ENCODE results near the gene SIRT5. TPM values are rescaled to one million over a fixed set of nuclear protein-coding genes. Genes with fewer than 3 reads are reported as not detected.

SIRT5 gene
- total and polyA plus RNA-seq, 2 donors (not counting 1 experiment from before 2014, with no cell fraction given), result 8.1 to 16.3 TPM

DNA sequence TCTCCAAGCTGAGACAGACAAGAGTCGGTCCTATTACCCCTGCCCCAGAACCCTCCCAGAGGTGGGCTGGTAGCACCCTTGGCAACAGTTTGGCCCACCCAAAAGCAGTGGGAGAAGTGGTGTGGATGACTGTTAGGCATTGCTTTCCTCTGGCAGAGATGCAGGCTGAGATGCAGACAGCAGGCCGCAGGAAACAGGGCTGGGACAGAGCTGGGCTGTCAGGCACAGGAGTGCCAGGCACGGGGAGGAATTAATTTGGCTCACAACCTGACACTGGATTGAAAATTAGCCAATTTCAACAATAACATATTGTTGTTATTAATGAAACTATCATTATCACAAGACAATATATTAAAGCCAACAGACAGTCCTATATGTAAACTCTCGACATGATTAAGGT, 15.7 kb upstream of the SIRT5 start:
- Histone ChIP-seq H4K20me1 (ENCODE audit: control insufficient read depth, insufficient read depth, low read length, poor library complexity, severe bottlenecking) (no peaks in the 10 kb centered on the region), H3K9me3 (ENCODE audit: control extremely low read depth in 1 of 3, control insufficient read depth in 2 of 3, insufficient read depth in 1 of 3, low read length in 2 of 3) (no peaks in the 10 kb centered on the region), H2AFZ (ENCODE audit: insufficient read depth, low read depth, low read length, poor library complexity, severe bottlenecking) (no peak overlapping the region), H3K36me3 (replicated peaks in 1 of 2; ENCODE audit: control extremely low read depth in 1 of 2, control insufficient read depth in 1 of 2, extremely low read depth in 1 of 2, insufficient read depth in 2 of 2, low read length in 1 of 2) (no peaks in the 10 kb centered on the region), H3K9ac (ENCODE audit: low read length) (no peak overlapping the region), H3K4me3 (ENCODE audit: control extremely low read depth in 1 of 5, extremely low read depth in 1 of 5, insufficient read depth in 1 of 5, low read depth in 2 of 5, low read length in 4 of 5) (no peak overlapping the region), H3K79me2 (ENCODE audit: control insufficient read depth, insufficient read depth, low read length) (no peaks in the 10 kb centered on the region), H3K27ac (ENCODE audit: low read length in 2 of 2) (no peak overlapping the region), H3K27me3 (replicated peaks in 1 of 4; ENCODE audit: control extremely low read depth in 1 of 4, control insufficient read depth in 3 of 4, insufficient read depth in 4 of 4, low read length in 3 of 4) (no peaks in the 10 kb centered on the region), H3K4me2 (replicated peaks; ENCODE audit: low read depth, low read length, poor library complexity, severe bottlenecking) (no peak overlapping the region), H3K4me1 (ENCODE audit: control insufficient read depth in 2 of 2, insufficient read depth in 2 of 2, low read length in 2 of 2) (no peaks in the 10 kb centered on the region)
- ATAC-seq (ENCODE audit: low read depth) (no peak), DNase-seq (no peak)
- 78% methylated on average over 1 of the region's 4 CpGs for WGBS (ENCODE audit: insufficient coverage)
- no peaks in the 10 kb centered on the region for H3K9me3 Mint-ChIP-seq (ENCODE audit: insufficient read depth)
- no peaks in the 10 kb centered on the region for H3K4me1 Mint-ChIP-seq
- ChIA-PET CTCF (interaction anchor here (1.5 to 4.1 kb wide), 2 partner anchors 9 to 15 kb away, joined by 3 to 19 read pairs; partner anchors contain the start of gene SIRT5), POLR2A (no interaction called here)
- no peak overlapping the region for H3K27ac Mint-ChIP-seq
- H3K27me3 Mint-ChIP-seq, result no peaks in the 10 kb centered on the region
- intact Hi-C loops (cut with micrococcal nuclease), result no loop called here
- no peak for TF ChIP-seq EZH2 (IDR thresholded peaks at IDR 0.05; ENCODE audit: borderline replicate concordance, insufficient read depth, low read depth, low read length, poor library complexity, severe bottlenecking)
- TF ChIP-seq, protein P1, sequence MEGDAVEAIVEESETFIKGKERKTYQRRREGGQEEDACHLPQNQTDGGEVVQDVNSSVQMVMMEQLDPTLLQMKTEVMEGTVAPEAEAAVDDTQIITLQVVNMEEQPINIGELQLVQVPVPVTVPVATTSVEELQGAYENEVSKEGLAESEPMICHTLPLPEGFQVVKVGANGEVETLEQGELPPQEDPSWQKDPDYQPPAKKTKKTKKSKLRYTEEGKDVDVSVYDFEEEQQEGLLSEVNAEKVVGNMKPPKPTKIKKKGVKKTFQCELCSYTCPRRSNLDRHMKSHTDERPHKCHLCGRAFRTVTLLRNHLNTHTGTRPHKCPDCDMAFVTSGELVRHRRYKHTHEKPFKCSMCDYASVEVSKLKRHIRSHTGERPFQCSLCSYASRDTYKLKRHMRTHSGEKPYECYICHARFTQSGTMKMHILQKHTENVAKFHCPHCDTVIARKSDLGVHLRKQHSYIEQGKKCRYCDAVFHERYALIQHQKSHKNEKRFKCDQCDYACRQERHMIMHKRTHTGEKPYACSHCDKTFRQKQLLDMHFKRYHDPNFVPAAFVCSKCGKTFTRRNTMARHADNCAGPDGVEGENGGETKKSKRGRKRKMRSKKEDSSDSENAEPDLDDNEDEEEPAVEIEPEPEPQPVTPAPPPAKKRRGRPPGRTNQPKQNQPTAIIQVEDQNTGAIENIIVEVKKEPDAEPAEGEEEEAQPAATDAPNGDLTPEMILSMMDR (IDR thresholded peaks at IDR 0.05), result no peak
- no peak overlapping the region for H3K4me3 Mint-ChIP-seq

DNA sequence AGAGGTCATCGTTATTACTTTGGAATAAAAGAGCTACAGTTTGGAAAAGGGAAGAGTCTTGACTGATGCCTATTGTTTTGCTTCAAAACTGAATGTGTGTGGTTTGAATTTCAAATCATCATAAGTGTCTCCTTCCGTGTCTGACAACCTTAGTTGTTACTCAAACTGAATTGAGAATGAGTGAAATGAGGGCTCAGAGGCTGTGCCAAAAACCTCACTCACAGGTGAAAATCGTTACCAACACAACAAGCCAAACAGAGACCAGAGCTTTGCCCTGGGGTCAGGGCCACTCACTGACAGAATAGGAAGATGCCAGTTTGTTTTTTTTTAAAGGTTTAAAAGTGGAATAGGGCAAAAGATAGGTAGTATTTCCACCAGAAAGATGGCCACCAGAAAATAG, 15.2 kb upstream of the SIRT5 start:
- H3K27me3 Mint-ChIP-seq, result peaks cover 2% of the 10 kb centered on the region
- CTCF ChIA-PET, result interaction anchor here (1.5 to 4.1 kb wide), 2 partner anchors 8 to 15 kb away, joined by 3 to 19 read pairs; partner anchors contain the start of gene SIRT5
- no peaks in the 10 kb centered on the region for H3K9me3 ChIP-seq (ENCODE audit: control extremely low read depth in 1 of 3, control insufficient read depth in 2 of 3, insufficient read depth in 1 of 3, low read length in 2 of 3)
- no peaks in the 10 kb centered on the region for H3K79me2 ChIP-seq (ENCODE audit: control insufficient read depth, insufficient read depth, low read length)
- H2AFZ ChIP-seq (ENCODE audit: insufficient read depth, low read depth, low read length, poor library complexity, severe bottlenecking), result no peak overlapping the region
- 80% methylated on average over 1 of the region's 3 CpGs for WGBS (ENCODE audit: insufficient coverage)
- H3K4me3 ChIP-seq (ENCODE audit: control extremely low read depth in 1 of 5, extremely low read depth in 1 of 5, insufficient read depth in 1 of 5, low read depth in 2 of 5, low read length in 4 of 5), result no peak overlapping the region
- POLR2A ChIA-PET, result no interaction called here
- DNase-seq (no peak), ATAC-seq (ENCODE audit: low read depth) (no peak)
- H3K27ac Mint-ChIP-seq, result no peak overlapping the region
- no peak overlapping the region for H3K27ac ChIP-seq (ENCODE audit: low read length in 2 of 2)
- H3K9ac ChIP-seq (ENCODE audit: low read length), result no peak overlapping the region
- no peaks in the 10 kb centered on the region for H3K9me3 Mint-ChIP-seq (ENCODE audit: insufficient read depth)
- H3K4me1 Mint-ChIP-seq, result no peaks in the 10 kb centered on the region
- no peaks in the 10 kb centered on the region for H4K20me1 ChIP-seq (ENCODE audit: control insufficient read depth, insufficient read depth, low read length, poor library complexity, severe bottlenecking)
- H3K4me2 ChIP-seq (replicated peaks; ENCODE audit: low read depth, low read length, poor library complexity, severe bottlenecking), result no peak overlapping the region
- H3K4me3 Mint-ChIP-seq, result no peak overlapping the region
- no peaks in the 10 kb centered on the region for H3K27me3 ChIP-seq (replicated peaks in 1 of 4; ENCODE audit: control extremely low read depth in 1 of 4, control insufficient read depth in 3 of 4, insufficient read depth in 4 of 4, low read length in 3 of 4)
- H3K36me3 ChIP-seq (replicated peaks in 1 of 2; ENCODE audit: control extremely low read depth in 1 of 2, control insufficient read depth in 1 of 2, extremely low read depth in 1 of 2, insufficient read depth in 2 of 2, low read length in 1 of 2), result no peaks in the 10 kb centered on the region
- intact Hi-C loops (cut with micrococcal nuclease), result no loop called here
- H3K4me1 ChIP-seq (ENCODE audit: control insufficient read depth in 2 of 2, insufficient read depth in 2 of 2, low read length in 2 of 2), result no peaks in the 10 kb centered on the region
- TF ChIP-seq EZH2 (IDR thresholded peaks at IDR 0.05; ENCODE audit: borderline replicate concordance, insufficient read depth, low read depth, low read length, poor library complexity, severe bottlenecking), result no peak
- TF ChIP-seq, protein P1 (IDR thresholded peaks at IDR 0.05), result no peak

Measured in B cell (primary cell).